HCT116 (cell line): ENCODE results near the gene TRABD. TPM values are rescaled to one million over a fixed set of nuclear protein-coding genes. Genes with fewer than 3 reads are reported as not detected.

ENCODE experiments used
- ATAC-seq: fragments of 200-7000 bp; cut with Tn5 transposase; 2 replicates; pipeline ENCODE4 v1.9.1; 2020; ENCODE audit warnings: mild to moderate bottlenecking, moderate library complexity
- BruUV-seq: library from RNA; stranded (reverse); fragments of 400-500 nt; replicated peaks from 2 replicates; lab custom pipeline; 2021; lab: Mats Ljungman, UMichigan
- CTCF ChIA-PET: fragments of 300-600 bp; sonication (Branson Sonifier 250); formaldehyde crosslinking; loops from one replicate; lab custom pipeline; 2021; ENCODE audit warnings: antibody characterized with exemption; lab: Charles Lee
- POLR2A ChIA-PET: fragments of 300-600, 350-600 bp; sonication (Branson Sonifier 250); formaldehyde crosslinking; loops from one replicate; lab custom pipeline; 2021; ENCODE audit warnings: antibody characterized with exemption; lab: Charles Lee
- RAD21 ChIA-PET, 2 experiments: fragments of 300-600 bp; sonication (Branson Sonifier 250); formaldehyde crosslinking; loops; one replicate each; lab custom pipeline; 2023; ENCODE audit warnings: low total read pairs in 2 of 2; ENCODE audit not compliant: uncharacterized antibody in 2 of 2, unreplicated experiment in 2 of 2, low non-redundant PET in 1 of 2; lab: Charles Lee
- DNase-seq: peaks from one replicate; pipeline ENCODE4 v3.0.0-alpha.2; 2010; ENCODE audit warnings: low read depth, low spot score
- H2AFZ ChIP-seq: fragments of 200-600 bp; shearing (Covaris generic), sonication (generic); 2 replicates; pipeline ENCODE4 v1.6.1; 2017; ENCODE audit warnings: low read depth, mixed run types, mixed read lengths, antibody characterized with exemption, low read length; ENCODE audit not compliant: poor library complexity, severe bottlenecking
- H3K27ac ChIP-seq: 2 replicates; pipeline ENCODE4 v1.5.1; 2012; ENCODE audit warnings: low read depth, low read length
- H3K27me3 ChIP-seq: fragments of 200-600 bp; sonication (generic); 2 replicates; pipeline ENCODE4 v1.6.1; 2016; ENCODE audit warnings: mixed run types, low read length, mixed read lengths; ENCODE audit not compliant: insufficient read depth
- H3K36me3 ChIP-seq, 2 experiments: fragments of 200-500 bp in 1 of 2; fragments of 200-600 bp in 1 of 2; sonication (Bioruptor generic) in 1 of 2; sonication (generic) in 1 of 2; 2 replicates each; pipeline versions ENCODE4 v1.5.1 to v1.6.1; 2014 to 2016; ENCODE audit warnings: low read length in 2 of 2, inconsistent platforms in 1 of 2, mixed read lengths in 1 of 2, mixed run types in 1 of 2; ENCODE audit not compliant: insufficient read depth in 2 of 2, control insufficient read depth in 1 of 2
- H3K4me1 ChIP-seq, 2 experiments: fragments of 200-600 bp in 1 of 2; sonication (generic) in 1 of 2; 2 replicates each; pipeline versions ENCODE4 v1.5.1 to v1.6.1; 2012 to 2017; ENCODE audit warnings: low read length in 2 of 2, inconsistent platforms in 1 of 2, mild to moderate bottlenecking in 1 of 2, mixed read lengths in 1 of 2, mixed run types in 1 of 2, moderate library complexity in 1 of 2; ENCODE audit not compliant: insufficient read depth in 2 of 2, control insufficient read depth in 1 of 2
- H3K4me2 ChIP-seq: fragments of 200-600 bp; sonication (generic); 2 replicates; pipeline ENCODE4 v1.6.1; 2017; ENCODE audit warnings: mixed run types, low read length, mixed read lengths
- H3K4me3 ChIP-seq, 2 experiments: fragments of 200-600 bp in 1 of 2; sonication (generic) in 1 of 2; replicated peaks in 1 of 2; 2 replicates each; pipeline ENCODE4 v1.5.1; 2011 to 2016; ENCODE audit warnings: low read length in 2 of 2, control low read depth in 1 of 2, low read depth in 1 of 2, mild to moderate bottlenecking in 1 of 2, mixed read lengths in 1 of 2, mixed run types in 1 of 2
- H3K79me2 ChIP-seq: fragments of 200-600 bp; sonication (generic); 2 replicates; pipeline ENCODE4 v1.6.1; 2017; ENCODE audit warnings: mild to moderate bottlenecking, mixed run types, low read length, moderate library complexity, mixed read lengths; ENCODE audit not compliant: insufficient read depth
- H3K9ac ChIP-seq: fragments of 200-600 bp; sonication (generic); 2 replicates; pipeline ENCODE4 v1.6.1; 2016; ENCODE audit warnings: low read length, mixed read lengths
- H3K9me2 ChIP-seq: fragments of 200-600 bp; sonication (generic), shearing (Covaris generic); 2 replicates; pipeline ENCODE4 v1.6.1; 2017; ENCODE audit warnings: mixed run types, mild to moderate bottlenecking, moderate library complexity; ENCODE audit not compliant: insufficient read depth
- H3K9me3 ChIP-seq, 2 experiments: fragments of 200-500 bp in 1 of 2; fragments of 200-600 bp in 1 of 2; sonication (Bioruptor generic) in 1 of 2; sonication (generic) in 1 of 2; 2 replicates each; pipeline ENCODE4 v1.6.1; 2014 to 2017; ENCODE audit warnings: low read length in 2 of 2, mixed read lengths in 2 of 2, inconsistent platforms in 1 of 2, low read depth in 1 of 2, mild to moderate bottlenecking in 1 of 2, mixed run types in 1 of 2, moderate library complexity in 1 of 2; ENCODE audit not compliant: control insufficient read depth in 1 of 2, insufficient read depth in 1 of 2
- H4K20me1 ChIP-seq: fragments of 200-600 bp; sonication (generic), shearing (Covaris generic); 2 replicates; pipeline ENCODE4 v1.6.1; 2017; ENCODE audit warnings: mixed run types, mild to moderate bottlenecking, moderate library complexity; ENCODE audit not compliant: insufficient read depth
- ATF3 ChIP-seq: IDR thresholded peaks from 2 replicates; pipeline ENCODE4 v1.6.1; 2012
- CBX3 ChIP-seq: IDR thresholded peaks from 2 replicates; pipeline ENCODE4 v1.6.1; 2012; ENCODE audit warnings: low read depth
- ELF1 ChIP-seq: IDR thresholded peaks from 2 replicates; pipeline ENCODE4 v1.6.1; 2012; ENCODE audit warnings: low read depth, borderline replicate concordance
- EZH2 ChIP-seq: fragments of 200-600 bp; sonication (generic); IDR thresholded peaks from 2 replicates; pipeline ENCODE4 v1.6.1; 2017; ENCODE audit warnings: antibody characterized with exemption, mixed run types
- JUND ChIP-seq: IDR thresholded peaks from 2 replicates; pipeline ENCODE4 v1.6.1; 2012
- POLR2A ChIP-seq: IDR thresholded peaks from 2 replicates; pipeline ENCODE4 v1.7.0; 2011; ENCODE audit warnings: borderline replicate concordance; ENCODE audit not compliant: insufficient read depth, insufficient read length; ENCODE audit errors: extremely low read depth
- POLR2AphosphoS5 ChIP-seq: IDR thresholded peaks from 2 replicates; pipeline ENCODE4 v1.6.1; 2011; ENCODE audit warnings: mild to moderate bottlenecking, low read depth, low read length, moderate library complexity
- RAD21 ChIP-seq: IDR thresholded peaks from 2 replicates; pipeline ENCODE4 v1.6.1; 2012; ENCODE audit warnings: low read depth, mild to moderate bottlenecking
- SIN3A ChIP-seq: IDR thresholded peaks from 2 replicates; pipeline ENCODE4 v1.6.1; 2012; ENCODE audit warnings: low read depth
- SP1 ChIP-seq: IDR thresholded peaks from 2 replicates; pipeline ENCODE4 v1.6.1; 2012; ENCODE audit warnings: low read depth
- SRF ChIP-seq: IDR thresholded peaks from 2 replicates; pipeline ENCODE4 v1.6.1; 2012; ENCODE audit warnings: low read depth
- TCF7L2 ChIP-seq: IDR thresholded peaks from 2 replicates; pipeline ENCODE4 v1.7.0; 2011; ENCODE audit warnings: borderline replicate concordance, inconsistent platforms; ENCODE audit not compliant: insufficient read depth, insufficient read length; ENCODE audit errors: extremely low read depth
- YY1 ChIP-seq: IDR thresholded peaks from 2 replicates; pipeline ENCODE4 v1.6.1; 2011; ENCODE audit warnings: low read length, low read depth, moderate library complexity, mild to moderate bottlenecking; ENCODE audit not compliant: insufficient replicate concordance; ENCODE audit errors: extremely low read depth
- ZFX ChIP-seq: fragments of 450-650 bp; IDR thresholded peaks from 2 replicates; pipeline ENCODE4 v1.6.1; 2017
- intact Hi-C: fragments of 100-400 bp; cut with micrococcal nuclease; formaldehyde crosslinking; loops from 2 replicates; pipeline ENCODE4 v1.10.0; 2022
- total RNA-seq: library from RNA; stranded (reverse); gene quantifications from one replicate; pipeline ENCODE4 v1.2.1, GENCODE V29; 2021; ENCODE audit not compliant: unreplicated experiment
- TF ChIP-seq, protein P1 (sequence below): IDR thresholded peaks from 2 replicates; pipeline ENCODE4 v1.6.1; 2011; ENCODE audit warnings: mild to moderate bottlenecking, low read length, moderate library complexity; ENCODE audit not compliant: insufficient replicate concordance; ENCODE audit errors: extremely low read depth
- TF ChIP-seq, protein P2 (sequence below), 3 experiments: fragments of 200-600 bp in 1 of 3; sonication (generic) in 1 of 3; IDR thresholded peaks in 2 of 3; conservative IDR thresholded peaks in 1 of 3; 2 replicates each; pipeline ENCODE4 v1.5.1; 2012 to 2017; ENCODE audit warnings: low read depth in 2 of 3, low read length in 2 of 3, antibody characterized with exemption in 1 of 3, borderline replicate concordance in 1 of 3, control low read depth in 1 of 3, mild to moderate bottlenecking in 1 of 3, mixed read lengths in 1 of 3, mixed run types in 1 of 3, moderate library complexity in 1 of 3; ENCODE audit not compliant: insufficient read depth in 1 of 3
- TF ChIP-seq, protein P3 (sequence below): IDR thresholded peaks from 2 replicates; pipeline ENCODE4 v1.6.1; 2012; ENCODE audit warnings: low read depth

Gene TRABD
- total RNA-seq, 1 experiment from 2014 or later: 90.3 TPM

GRCh38 chr22:50222508-50222907, 36.8 kb downstream of the TRABD start:
- Histone ChIP-seq H3K27me3 (no peaks in the 10 kb centered on the region), H3K27ac (no peak overlapping the region), H3K9me2 (no peaks in the 10 kb centered on the region), H4K20me1 (no peaks in the 10 kb centered on the region), H3K4me3 (no peak overlapping the region), H3K4me2 (no peak overlapping the region), H3K79me2 (no peaks in the 10 kb centered on the region), H3K9me3 (no peaks in the 10 kb centered on the region), H3K9ac (no peak overlapping the region), H3K36me3 (peaks cover 21 to 40% of the 10 kb centered on the region in 2 experiments; a peak in 3 of 4 replicates), H2AFZ (no peak overlapping the region), H3K4me1 (peaks cover 0 to 8% of the 10 kb centered on the region in 2 experiments; a peak in 3 of 4 replicates)
- ChIA-PET RAD21 (no interaction called here), POLR2A (no interaction called here), CTCF (no interaction called here)
- DNase-seq (no peak), ATAC-seq (no peak)
- BruUV-seq: no TSS peak
- intact Hi-C loops: no loop called here
- TF ChIP-seq JUND (no peak), POLR2AphosphoS5 (no peak), CBX3 (no peak), SRF (no peak), SIN3A (no peak), POLR2A (no peak), EZH2 (no peak), YY1 (no peak), ELF1 (no peak), SP1 (no peak), ATF3 (no peak), ZFX (no peak), RAD21 (no peak), TCF7L2 (no peak)
- TF ChIP-seq, protein P1, sequence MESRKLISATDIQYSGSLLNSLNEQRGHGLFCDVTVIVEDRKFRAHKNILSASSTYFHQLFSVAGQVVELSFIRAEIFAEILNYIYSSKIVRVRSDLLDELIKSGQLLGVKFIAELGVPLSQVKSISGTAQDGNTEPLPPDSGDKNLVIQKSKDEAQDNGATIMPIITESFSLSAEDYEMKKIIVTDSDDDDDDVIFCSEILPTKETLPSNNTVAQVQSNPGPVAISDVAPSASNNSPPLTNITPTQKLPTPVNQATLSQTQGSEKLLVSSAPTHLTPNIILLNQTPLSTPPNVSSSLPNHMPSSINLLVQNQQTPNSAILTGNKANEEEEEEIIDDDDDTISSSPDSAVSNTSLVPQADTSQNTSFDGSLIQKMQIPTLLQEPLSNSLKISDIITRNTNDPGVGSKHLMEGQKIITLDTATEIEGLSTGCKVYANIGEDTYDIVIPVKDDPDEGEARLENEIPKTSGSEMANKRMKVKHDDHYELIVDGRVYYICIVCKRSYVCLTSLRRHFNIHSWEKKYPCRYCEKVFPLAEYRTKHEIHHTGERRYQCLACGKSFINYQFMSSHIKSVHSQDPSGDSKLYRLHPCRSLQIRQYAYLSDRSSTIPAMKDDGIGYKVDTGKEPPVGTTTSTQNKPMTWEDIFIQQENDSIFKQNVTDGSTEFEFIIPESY: no peak
- TF ChIP-seq, protein P2, sequence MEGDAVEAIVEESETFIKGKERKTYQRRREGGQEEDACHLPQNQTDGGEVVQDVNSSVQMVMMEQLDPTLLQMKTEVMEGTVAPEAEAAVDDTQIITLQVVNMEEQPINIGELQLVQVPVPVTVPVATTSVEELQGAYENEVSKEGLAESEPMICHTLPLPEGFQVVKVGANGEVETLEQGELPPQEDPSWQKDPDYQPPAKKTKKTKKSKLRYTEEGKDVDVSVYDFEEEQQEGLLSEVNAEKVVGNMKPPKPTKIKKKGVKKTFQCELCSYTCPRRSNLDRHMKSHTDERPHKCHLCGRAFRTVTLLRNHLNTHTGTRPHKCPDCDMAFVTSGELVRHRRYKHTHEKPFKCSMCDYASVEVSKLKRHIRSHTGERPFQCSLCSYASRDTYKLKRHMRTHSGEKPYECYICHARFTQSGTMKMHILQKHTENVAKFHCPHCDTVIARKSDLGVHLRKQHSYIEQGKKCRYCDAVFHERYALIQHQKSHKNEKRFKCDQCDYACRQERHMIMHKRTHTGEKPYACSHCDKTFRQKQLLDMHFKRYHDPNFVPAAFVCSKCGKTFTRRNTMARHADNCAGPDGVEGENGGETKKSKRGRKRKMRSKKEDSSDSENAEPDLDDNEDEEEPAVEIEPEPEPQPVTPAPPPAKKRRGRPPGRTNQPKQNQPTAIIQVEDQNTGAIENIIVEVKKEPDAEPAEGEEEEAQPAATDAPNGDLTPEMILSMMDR (IDR thresholded peaks at IDR 0.05 in 2 of 3, conservative IDR thresholded peaks at IDR 0.05 in 1 of 3; ENCODE audit: borderline replicate concordance in 1 of 3, insufficient read depth in 1 of 3, low read depth in 2 of 3, low read length in 2 of 3): no peak
- TF ChIP-seq, protein P3, sequence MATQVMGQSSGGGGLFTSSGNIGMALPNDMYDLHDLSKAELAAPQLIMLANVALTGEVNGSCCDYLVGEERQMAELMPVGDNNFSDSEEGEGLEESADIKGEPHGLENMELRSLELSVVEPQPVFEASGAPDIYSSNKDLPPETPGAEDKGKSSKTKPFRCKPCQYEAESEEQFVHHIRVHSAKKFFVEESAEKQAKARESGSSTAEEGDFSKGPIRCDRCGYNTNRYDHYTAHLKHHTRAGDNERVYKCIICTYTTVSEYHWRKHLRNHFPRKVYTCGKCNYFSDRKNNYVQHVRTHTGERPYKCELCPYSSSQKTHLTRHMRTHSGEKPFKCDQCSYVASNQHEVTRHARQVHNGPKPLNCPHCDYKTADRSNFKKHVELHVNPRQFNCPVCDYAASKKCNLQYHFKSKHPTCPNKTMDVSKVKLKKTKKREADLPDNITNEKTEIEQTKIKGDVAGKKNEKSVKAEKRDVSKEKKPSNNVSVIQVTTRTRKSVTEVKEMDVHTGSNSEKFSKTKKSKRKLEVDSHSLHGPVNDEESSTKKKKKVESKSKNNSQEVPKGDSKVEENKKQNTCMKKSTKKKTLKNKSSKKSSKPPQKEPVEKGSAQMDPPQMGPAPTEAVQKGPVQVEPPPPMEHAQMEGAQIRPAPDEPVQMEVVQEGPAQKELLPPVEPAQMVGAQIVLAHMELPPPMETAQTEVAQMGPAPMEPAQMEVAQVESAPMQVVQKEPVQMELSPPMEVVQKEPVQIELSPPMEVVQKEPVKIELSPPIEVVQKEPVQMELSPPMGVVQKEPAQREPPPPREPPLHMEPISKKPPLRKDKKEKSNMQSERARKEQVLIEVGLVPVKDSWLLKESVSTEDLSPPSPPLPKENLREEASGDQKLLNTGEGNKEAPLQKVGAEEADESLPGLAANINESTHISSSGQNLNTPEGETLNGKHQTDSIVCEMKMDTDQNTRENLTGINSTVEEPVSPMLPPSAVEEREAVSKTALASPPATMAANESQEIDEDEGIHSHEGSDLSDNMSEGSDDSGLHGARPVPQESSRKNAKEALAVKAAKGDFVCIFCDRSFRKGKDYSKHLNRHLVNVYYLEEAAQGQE: no peak
